HepG2 (cell line): ENCODE results near the gene C11orf21. TPM values are rescaled to one million over a fixed set of nuclear protein-coding genes. Genes with fewer than 3 reads are reported as not detected.

ENCODE experiments used
- ATAC-seq: fragments of 200-7000 bp; cut with Tn5 transposase; 3 replicates; pipeline ENCODE4 v1.9.1; 2020; ENCODE audit warnings: mild to moderate bottlenecking, moderate library complexity
- BruUV-seq: library from RNA; stranded (reverse); fragments of 400-500 nt; replicated peaks from 2 replicates; lab custom pipeline; 2021; lab: Mats Ljungman, UMichigan
- CTCF ChIA-PET: fragments of 300-600 bp; formaldehyde crosslinking; extraction: SDS; loops from one replicate; lab custom pipeline; 2021; ENCODE audit warnings: low total read pairs, inconsistent platforms, low intra/inter-chr PET ratio; lab: Yijun Ruan, JAX
- POLR2A ChIA-PET: fragments of 350-600 bp; sonication (Branson Sonifier 250); formaldehyde crosslinking; loops from one replicate; lab custom pipeline; 2020; ENCODE audit warnings: antibody characterized with exemption, inconsistent platforms; lab: Yijun Ruan, JAX
- DNase-seq: peaks from one replicate; pipeline ENCODE4 v3.0.0-alpha.2; 2015; ENCODE audit warnings: low spot score
- FAIRE-seq: peaks from 3 replicates; lab custom pipeline; 2011; peaks lifted over from hg19 to GRCh38; lab: Jason Lieb, UNC
- H2AFZ ChIP-seq: one replicate; pipeline ENCODE4 v1.6.1; 2011; ENCODE audit warnings: low read length, inconsistent platforms
- H3K27ac ChIP-seq: fragments of 300-600 bp; 3 replicates; pipeline ENCODE4 v1.8.0; 2011; ENCODE audit warnings: mixed run types, mild to moderate bottlenecking, mixed read lengths, low read length, inconsistent platforms; ENCODE audit not compliant: insufficient read depth; ENCODE audit errors: extremely low read length
- H3K27me3 ChIP-seq, 2 experiments: fragments of 200-600 bp in 1 of 2; 2 replicates in 1 of 2; 3 replicates in 1 of 2; pipeline versions ENCODE4 v1.6.0 to v1.8.0; 2011; ENCODE audit warnings: low read length in 2 of 2, mild to moderate bottlenecking in 2 of 2, moderate library complexity in 2 of 2, inconsistent platforms in 1 of 2; ENCODE audit not compliant: insufficient read depth in 2 of 2, control insufficient read depth in 1 of 2
- H3K36me3 ChIP-seq, 2 experiments: fragments of 200-600 bp in 1 of 2; replicated peaks in 1 of 2; 2 replicates in 1 of 2; 3 replicates in 1 of 2; pipeline versions ENCODE4 v1.5.1 to v1.8.0; 2011; ENCODE audit warnings: low read length in 2 of 2, inconsistent platforms in 1 of 2; ENCODE audit not compliant: insufficient read depth in 2 of 2, control insufficient read depth in 1 of 2
- H3K4me1 ChIP-seq: 2 replicates; pipeline ENCODE4 v1.5.1; 2012; ENCODE audit warnings: low read length, inconsistent platforms; ENCODE audit not compliant: insufficient read depth
- H3K4me2 ChIP-seq: 2 replicates; pipeline ENCODE4 v1.6.0; 2011; ENCODE audit warnings: low read depth, low read length, inconsistent platforms
- H3K4me3 ChIP-seq, 3 experiments: fragments of 200-600 bp in 1 of 3; sonication (generic), shearing (Covaris generic) in 1 of 3; replicated peaks in 1 of 3; 2 replicates each; pipeline ENCODE4 v1.5.1; 2011 to 2016; ENCODE audit warnings: low read length in 3 of 3, inconsistent platforms in 2 of 3, low read depth in 2 of 3, mild to moderate bottlenecking in 2 of 3, control low read depth in 1 of 3, mixed read lengths in 1 of 3; ENCODE audit not compliant: insufficient read depth in 1 of 3
- H3K79me2 ChIP-seq: one replicate; pipeline ENCODE4 v1.6.1; 2011; ENCODE audit warnings: low read length, inconsistent platforms; ENCODE audit not compliant: insufficient read depth
- H3K9ac ChIP-seq: 2 replicates; pipeline ENCODE4 v1.6.0; 2011; ENCODE audit warnings: mild to moderate bottlenecking, low read depth, low read length, inconsistent platforms; ENCODE audit not compliant: insufficient read depth
- H3K9me3 ChIP-seq: 2 replicates; pipeline ENCODE4 v1.5.1; 2012; ENCODE audit warnings: mild to moderate bottlenecking, low read length
- H4K20me1 ChIP-seq: 2 replicates; pipeline ENCODE4 v1.6.0; 2011; ENCODE audit warnings: inconsistent platforms, mild to moderate bottlenecking, low read length, moderate library complexity; ENCODE audit not compliant: insufficient read depth
- CBX1 ChIP-seq: IDR thresholded peaks from one replicate; pipeline ENCODE4 v1.6.1; 2016; ENCODE audit warnings: antibody characterized with exemption, low read depth
- DR1 ChIP-seq: sonication (generic); formaldehyde crosslinking; IDR thresholded peaks from 2 replicates; pipeline ENCODE4 v1.8.0; 2021; ENCODE audit warnings: mild to moderate bottlenecking, missing genetic modification reagents, inconsistent platforms
- KLF11 ChIP-seq: IDR thresholded peaks from 2 replicates; pipeline ENCODE4 v1.6.1; 2016; ENCODE audit warnings: missing compliant biosample characterization
- MXI1 ChIP-seq: IDR thresholded peaks from 3 replicates; pipeline ENCODE4 v1.6.1; 2012; ENCODE audit warnings: low read depth, low read length, inconsistent platforms, borderline replicate concordance
- NFE2L2 ChIP-seq: fragments of 150-350 bp; IDR thresholded peaks from 2 replicates; pipeline ENCODE4 v1.6.1; 2014; ENCODE audit warnings: low read length
- NFYC ChIP-seq: IDR thresholded peaks from 2 replicates; pipeline ENCODE4 v1.6.1; 2016; ENCODE audit warnings: missing genetic modification reagents, missing compliant biosample characterization
- PRPF4 ChIP-seq: fragments of 200-400 bp; formaldehyde crosslinking; IDR thresholded peaks from 2 replicates; pipeline ENCODE4 v1.6.1; 2016; ENCODE audit warnings: low read length, low read depth; ENCODE audit not compliant: poor library complexity, severe bottlenecking
- RCOR2 ChIP-seq: IDR thresholded peaks from 2 replicates; pipeline ENCODE4 v1.6.1; 2016; ENCODE audit warnings: missing biosample characterization, missing genetic modification reagents
- RFX3 ChIP-seq: IDR thresholded peaks from 2 replicates; pipeline ENCODE4 v1.6.1; 2016; ENCODE audit warnings: missing biosample characterization, missing genetic modification reagents
- SP4 ChIP-seq: sonication (generic); formaldehyde crosslinking; IDR thresholded peaks from 2 replicates; pipeline ENCODE4 v1.8.1; 2023; ENCODE audit warnings: mild to moderate bottlenecking, missing genetic modification reagents
- TCF7L2 ChIP-seq: IDR thresholded peaks from 2 replicates; pipeline ENCODE4 v1.6.1; 2011; ENCODE audit warnings: mild to moderate bottlenecking, low read depth, low read length, moderate library complexity
- WIZ ChIP-seq: sonication (generic); formaldehyde crosslinking; IDR thresholded peaks from 2 replicates; pipeline ENCODE4 v1.5.1; 2020; ENCODE audit warnings: mild to moderate bottlenecking, missing genetic modification reagents
- ZFP62 ChIP-seq: sonication (generic); formaldehyde crosslinking; IDR thresholded peaks from 2 replicates; pipeline ENCODE4 v1.4.0; 2020; ENCODE audit warnings: missing genetic modification reagents
- ZNF264 ChIP-seq: sonication (generic); formaldehyde crosslinking; IDR thresholded peaks from 2 replicates; pipeline ENCODE4 v1.4.0; 2020; ENCODE audit warnings: missing genetic modification reagents
- ZNF430 ChIP-seq: sonication (generic); formaldehyde crosslinking; IDR thresholded peaks from 2 replicates; pipeline ENCODE4 v1.9.0; 2021; ENCODE audit warnings: mild to moderate bottlenecking, missing genetic modification reagents
- ZNF460 ChIP-seq: sonication (generic); formaldehyde crosslinking; IDR thresholded peaks from 2 replicates; pipeline ENCODE4 v1.5.1; 2020; ENCODE audit warnings: missing genetic modification reagents, mild to moderate bottlenecking, borderline replicate concordance
- ZNF552 ChIP-seq: sonication (generic); formaldehyde crosslinking; IDR thresholded peaks from 2 replicates; pipeline ENCODE4 v1.9.0; 2022; ENCODE audit warnings: missing genetic modification reagents, mild to moderate bottlenecking, borderline replicate concordance
- ZNF629 ChIP-seq: sonication (generic); formaldehyde crosslinking; conservative IDR thresholded peaks from 2 replicates; pipeline ENCODE4 v1.5.0; 2020; ENCODE audit warnings: missing genetic modification reagents
- ZSCAN21 ChIP-seq: sonication (generic); formaldehyde crosslinking; IDR thresholded peaks from 2 replicates; pipeline ENCODE4 v1.8.0; 2022; ENCODE audit warnings: mild to moderate bottlenecking, missing genetic modification reagents, moderate library complexity, borderline replicate concordance
- WGBS: methylation state at CpG from one replicate; pipeline ENCODE4 v1.1.6; 2017; ENCODE audit warnings: low lambda C conversion rate; 5-methylcytosine and 5-hydroxymethylcytosine counted together
- in situ Hi-C: cut with HindIII; loops from 2 replicates; pipeline ENCODE4 v1.10.0; 2017; ENCODE audit warnings: low pct_unique_long_range_greater_than_20kb; ENCODE audit not compliant: extremely low pct_ligation_motif_present
- intact Hi-C: fragments of 100-400 bp; cut with micrococcal nuclease; formaldehyde crosslinking; loops from one replicate; pipeline ENCODE4 v1.10.0; 2022; ENCODE audit not compliant: unreplicated experiment
- polyA plus RNA-seq, 8 experiments: library from polyadenylated mRNA; depleted of rRNA in 3 of 8; stranded (reverse) in 7 of 8; unstranded in 1 of 8; fragments of >200 nt; fragmentation: Illumina TruSeq in 4 of 8; extraction: Trizol in 4 of 8; gene quantifications; 2 replicates each; pipeline versions ENCODE4 v1.2.1 to v1.2.3, GENCODE V29; 2011 to 2016; ENCODE audit warnings: low read depth in 4 of 8, missing spikeins in 1 of 8, mixed read lengths in 1 of 8; ENCODE audit not compliant: insufficient read depth in 1 of 8
- total RNA-seq, 5 experiments: library from RNA; depleted of rRNA; stranded (reverse); fragments of >200 nt; fragmentation: Illumina TruSeq; extraction: Trizol; gene quantifications; 2 replicates each; pipeline ENCODE4 v1.2.3, GENCODE V29; 2016; ENCODE audit warnings: low read depth in 1 of 5

Gene C11orf21
- total and polyA plus RNA-seq, 2 of the 13 experiments (the other 11 are each of a cell fraction or from before 2014, with no cell fraction given), result 0.08 TPM; not detected in 1

- TF ChIP-seq DR1 (CRISPR knock-in tag), result no peak
- TF ChIP-seq NFYC (CRISPR knock-in tag), result no peak
These were observed 33.6 kb downstream of the C11orf21 start (continued) for GRCh38 chr11:2267851-2268728.

DNA sequence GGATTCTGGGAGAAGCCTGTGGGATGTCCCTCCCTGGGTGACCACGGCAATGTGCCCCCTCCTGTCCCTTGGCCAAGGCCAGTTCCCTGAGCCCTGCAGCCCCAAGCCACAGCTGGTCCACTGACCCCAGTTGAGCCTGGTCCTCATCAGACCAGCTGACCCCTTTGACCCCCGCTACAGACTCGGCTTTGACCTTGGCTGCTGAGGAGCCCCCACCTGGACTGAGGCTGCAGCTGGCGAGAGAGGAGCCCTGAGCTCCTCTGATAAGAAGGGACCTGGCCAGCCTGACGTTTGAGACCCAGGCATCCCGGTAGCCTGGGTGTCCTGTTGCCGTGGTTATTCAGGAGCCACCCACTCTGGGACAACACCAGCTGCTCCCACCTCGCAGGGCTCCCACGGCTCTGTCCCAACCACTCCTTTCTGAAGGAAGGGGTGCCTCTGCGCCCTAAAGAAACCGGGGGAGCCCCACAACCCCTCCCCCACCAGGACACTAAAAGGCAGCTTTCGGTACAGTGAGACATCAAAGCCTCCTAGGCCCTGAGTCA, 34.3 kb downstream of the C11orf21 start:
- no peak for TF ChIP-seq MXI1
- TF ChIP-seq ZSCAN21, result no peak
- no peak for TF ChIP-seq WIZ (CRISPR knock-in tag)
- TF ChIP-seq ZNF264 (CRISPR knock-in tag), result no peak
- TF ChIP-seq ZFP62 (CRISPR knock-in tag), result no peak
- no peak for TF ChIP-seq RFX3 (CRISPR knock-in tag)
- TF ChIP-seq RCOR2 (CRISPR knock-in tag), result no peak
- no peak for TF ChIP-seq ZNF552 (CRISPR knock-in tag)
- no peak for TF ChIP-seq SP4
- no peak for TF ChIP-seq ZNF460 (CRISPR knock-in tag)
- no peak for TF ChIP-seq ZNF430 (CRISPR knock-in tag)
- no peak for TF ChIP-seq NFE2L2
- no peak for TF ChIP-seq ZNF629 (CRISPR knock-in tag)
- no peak for TF ChIP-seq PRPF4
- TF ChIP-seq TCF7L2, result no peak
- TF ChIP-seq KLF11 (CRISPR knock-in tag), result no peak
- TF ChIP-seq CBX1, result no peak
- H3K4me3 ChIP-seq, result no peak overlapping the region
- H3K4me2 ChIP-seq, result no peak overlapping the region
- ATAC-seq, result no peak
- no peak overlapping the region for H2AFZ ChIP-seq
- 65% methylated on average over 8 of the region's 12 CpGs for WGBS
- no peaks in the 10 kb centered on the region for H4K20me1 ChIP-seq
- H3K27me3 ChIP-seq, result peaks cover 6 to 35% of the 10 kb centered on the region in 2 experiments; a peak in 4 of 5 replicates
- DNase-seq, result no peak
- H3K9ac ChIP-seq, result no peak overlapping the region
- BruUV-seq, result no TSS peak
- ChIA-PET POLR2A (interaction anchor here (1.6 kb wide), 1 partner anchor 53 kb away, joined by 4 read pairs; no protein-coding TSS in a partner anchor), CTCF (no interaction called here)
- H3K9me3 ChIP-seq, result no peaks in the 10 kb centered on the region
- no peaks in the 10 kb centered on the region for H3K79me2 ChIP-seq
- no peaks in the 10 kb centered on the region for H3K36me3 ChIP-seq
- FAIRE-seq, result no peak
- intact Hi-C loops, result loop anchor here (10.0 kb wide), 1 partner anchor 53 kb away; no protein-coding TSS in a partner anchor
- in situ Hi-C loops, result no loop called here
- peaks cover 10% of the 10 kb centered on the region; the same call in 1 of the 2 replicates for H3K4me1 ChIP-seq
- H3K27ac ChIP-seq, result no peak overlapping the region
